Endothelial cell (in vitro differentiated cells): ENCODE results near the gene KRTAP4-6. TPM values are rescaled to one million over a fixed set of nuclear protein-coding genes. Genes with fewer than 3 reads are reported as not detected.
"Not testable (repeated sequence)": the region's sequence is repeated elsewhere in the genome, so short reads cannot be mapped to it uniquely, and the experiment has no call there.

Source experiments
- DNase-seq: peaks from one replicate; pipeline ENCODE4 v3.0.0; 2021; ENCODE audit warnings: low spot score
- H3K27ac Mint-ChIP-seq: one replicate; pipeline ENCODE4 v1.8.0; 2021; ENCODE audit warnings: mixed read lengths, inconsistent platforms; ENCODE audit not compliant: unreplicated experiment
- H3K27me3 Mint-ChIP-seq: one replicate; pipeline ENCODE4 v1.8.0; 2021; ENCODE audit warnings: mild to moderate bottlenecking, moderate library complexity, mixed read lengths, inconsistent platforms; ENCODE audit not compliant: unreplicated experiment
- H3K36me3 Mint-ChIP-seq: one replicate; pipeline ENCODE4 v1.8.0; 2021; ENCODE audit warnings: mild to moderate bottlenecking, low read depth, mixed read lengths, inconsistent platforms; ENCODE audit not compliant: unreplicated experiment
- H3K4me1 Mint-ChIP-seq: one replicate; pipeline ENCODE4 v1.8.0; 2021; ENCODE audit warnings: mild to moderate bottlenecking, mixed read lengths, inconsistent platforms; ENCODE audit not compliant: unreplicated experiment
- H3K4me3 Mint-ChIP-seq: one replicate; pipeline ENCODE4 v1.8.0; 2021; ENCODE audit warnings: mild to moderate bottlenecking, mixed read lengths, inconsistent platforms; ENCODE audit not compliant: unreplicated experiment
- H3K9me3 Mint-ChIP-seq: one replicate; pipeline ENCODE4 v1.8.0; 2021; ENCODE audit warnings: mixed read lengths, inconsistent platforms; ENCODE audit not compliant: unreplicated experiment
- total RNA-seq: library from RNA; stranded (reverse); fragmentation: NEBNext Ultra II Directional; extraction: Animal tissue kit (Norgen Biotek cat#: 25700); gene quantifications from one replicate; pipeline ENCODE4 v1.2.1, GENCODE V29; 2021; ENCODE audit not compliant: unreplicated experiment
- TF ChIP-seq, protein P1 (sequence below): fragments of 200-600 bp; sonication (generic); IDR thresholded peaks from one replicate; pipeline ENCODE4 v1.5.0; 2021; ENCODE audit warnings: antibody characterized with exemption; ENCODE audit not compliant: unreplicated experiment

Gene KRTAP4-6
- total RNA-seq, 1 donor from 2014 or later, result not detected

DNA sequence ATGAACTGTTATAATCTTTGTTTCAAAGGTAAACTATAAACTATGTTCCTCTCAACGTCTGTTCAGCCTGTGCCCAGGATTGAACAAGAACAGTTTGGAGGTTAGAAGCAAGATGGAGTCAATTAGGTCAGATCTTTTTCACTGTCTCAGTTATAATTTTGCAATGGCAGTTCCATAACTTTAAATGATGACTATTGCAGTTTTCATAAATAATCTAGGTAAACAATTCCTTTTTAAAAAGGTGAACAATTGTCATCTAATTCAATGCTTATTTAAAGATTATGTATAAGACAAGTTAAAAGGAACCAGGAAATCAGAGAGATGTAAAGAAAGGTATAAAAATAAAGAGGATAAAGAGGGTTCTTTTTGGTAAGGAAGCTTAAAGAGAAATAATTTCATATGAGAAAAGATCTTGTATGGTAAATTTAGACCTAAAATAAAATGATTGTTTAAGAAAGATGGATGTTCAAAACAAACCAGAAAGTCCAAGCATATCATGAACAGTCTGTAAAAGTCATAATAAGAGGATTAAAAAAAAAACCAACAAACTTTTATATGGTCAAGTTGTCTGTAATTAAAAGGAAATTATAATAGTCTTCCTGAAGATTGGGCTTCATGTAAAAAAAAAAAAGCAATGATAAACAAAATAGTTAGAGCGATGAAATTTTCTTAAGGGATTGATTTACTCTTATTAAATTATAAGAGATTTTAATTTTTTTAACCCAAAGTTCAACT, 29.0 kb downstream of the KRTAP4-6 start:
- Mint-ChIP-seq H3K27me3 (no peaks in the 10 kb centered on the region), H3K27ac (no peak overlapping the region), H3K4me3 (no peak overlapping the region), H3K36me3 (no peaks in the 10 kb centered on the region), H3K4me1 (peaks cover 6% of the 10 kb centered on the region), H3K9me3 (no peaks in the 10 kb centered on the region)
- TF ChIP-seq, protein P1, sequence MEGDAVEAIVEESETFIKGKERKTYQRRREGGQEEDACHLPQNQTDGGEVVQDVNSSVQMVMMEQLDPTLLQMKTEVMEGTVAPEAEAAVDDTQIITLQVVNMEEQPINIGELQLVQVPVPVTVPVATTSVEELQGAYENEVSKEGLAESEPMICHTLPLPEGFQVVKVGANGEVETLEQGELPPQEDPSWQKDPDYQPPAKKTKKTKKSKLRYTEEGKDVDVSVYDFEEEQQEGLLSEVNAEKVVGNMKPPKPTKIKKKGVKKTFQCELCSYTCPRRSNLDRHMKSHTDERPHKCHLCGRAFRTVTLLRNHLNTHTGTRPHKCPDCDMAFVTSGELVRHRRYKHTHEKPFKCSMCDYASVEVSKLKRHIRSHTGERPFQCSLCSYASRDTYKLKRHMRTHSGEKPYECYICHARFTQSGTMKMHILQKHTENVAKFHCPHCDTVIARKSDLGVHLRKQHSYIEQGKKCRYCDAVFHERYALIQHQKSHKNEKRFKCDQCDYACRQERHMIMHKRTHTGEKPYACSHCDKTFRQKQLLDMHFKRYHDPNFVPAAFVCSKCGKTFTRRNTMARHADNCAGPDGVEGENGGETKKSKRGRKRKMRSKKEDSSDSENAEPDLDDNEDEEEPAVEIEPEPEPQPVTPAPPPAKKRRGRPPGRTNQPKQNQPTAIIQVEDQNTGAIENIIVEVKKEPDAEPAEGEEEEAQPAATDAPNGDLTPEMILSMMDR, result no peak
- DNase-seq, result no peak

DNA sequence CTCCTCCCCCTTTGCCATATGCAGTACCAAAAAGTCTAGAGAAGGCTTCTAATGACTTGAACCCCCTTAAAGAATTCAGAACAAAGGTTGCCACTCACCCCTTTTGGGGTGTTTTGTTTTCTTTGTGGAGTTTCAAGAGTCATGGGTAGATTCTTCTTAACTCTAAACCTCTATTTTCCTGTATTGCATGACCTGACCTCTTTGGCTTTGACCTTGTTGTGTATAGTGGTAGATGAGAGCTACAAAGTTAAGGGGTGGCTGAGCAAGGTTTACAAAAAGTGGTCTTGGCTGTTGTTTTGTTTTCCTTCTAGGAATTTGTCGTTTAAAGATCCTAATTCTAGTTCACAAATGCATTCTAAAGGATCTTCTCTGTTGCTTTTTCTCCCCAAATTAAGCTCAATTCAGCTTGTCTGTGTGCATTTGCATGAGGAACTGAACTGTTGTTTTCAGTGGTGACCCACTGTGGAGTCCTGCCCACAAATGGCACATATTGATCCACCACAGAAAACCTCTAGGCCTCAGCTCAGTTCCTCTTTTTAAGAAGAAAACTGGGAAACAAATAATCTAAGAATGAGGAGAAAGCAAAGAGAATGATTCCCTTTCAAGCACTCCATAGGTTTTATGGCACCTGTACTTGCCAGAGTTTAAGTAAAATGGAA, 31.5 kb downstream of the KRTAP4-6 start:
- not testable (repeated sequence) for H3K4me1 Mint-ChIP-seq, H3K9me3 Mint-ChIP-seq, H3K27me3 Mint-ChIP-seq, H3K27ac Mint-ChIP-seq, DNase-seq, H3K36me3 Mint-ChIP-seq, H3K4me3 Mint-ChIP-seq

DNA sequence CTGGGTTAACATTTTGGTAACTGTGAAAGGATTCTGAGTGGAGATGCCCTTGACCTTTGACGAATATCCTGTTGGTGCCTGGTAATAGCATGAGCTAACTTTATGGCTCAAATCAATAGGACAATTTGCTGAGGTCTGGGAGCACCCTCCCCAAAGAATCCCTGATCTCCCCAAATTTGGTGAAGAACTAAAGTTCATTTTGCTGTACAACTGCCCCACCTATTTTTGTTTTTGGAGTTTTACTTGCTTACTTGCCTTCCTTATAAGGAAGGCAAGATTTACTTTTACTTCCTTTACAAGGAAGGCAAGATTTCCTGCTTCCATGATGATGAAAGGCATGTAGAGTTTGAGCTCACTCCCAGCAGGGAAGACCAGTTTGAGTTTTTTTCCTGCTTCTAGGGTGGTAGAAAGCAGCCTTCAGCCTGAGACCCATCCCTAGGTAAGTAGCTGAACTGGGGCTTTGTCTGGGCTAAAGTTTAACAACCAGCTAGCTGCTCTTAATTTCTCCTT, 32.3 kb downstream of the KRTAP4-6 start:
- H3K9me3 Mint-ChIP-seq, result no peaks in the 10 kb centered on the region
- TF ChIP-seq, protein P1, result no peak
- H3K27me3 Mint-ChIP-seq, result no peaks in the 10 kb centered on the region
- peak overlapping the region; percentile 15 for H3K27ac Mint-ChIP-seq
- H3K4me3 Mint-ChIP-seq, result no peak overlapping the region
- H3K36me3 Mint-ChIP-seq, result no peaks in the 10 kb centered on the region
- no peak for DNase-seq
- peaks cover 6% of the 10 kb centered on the region for H3K4me1 Mint-ChIP-seq

DNA sequence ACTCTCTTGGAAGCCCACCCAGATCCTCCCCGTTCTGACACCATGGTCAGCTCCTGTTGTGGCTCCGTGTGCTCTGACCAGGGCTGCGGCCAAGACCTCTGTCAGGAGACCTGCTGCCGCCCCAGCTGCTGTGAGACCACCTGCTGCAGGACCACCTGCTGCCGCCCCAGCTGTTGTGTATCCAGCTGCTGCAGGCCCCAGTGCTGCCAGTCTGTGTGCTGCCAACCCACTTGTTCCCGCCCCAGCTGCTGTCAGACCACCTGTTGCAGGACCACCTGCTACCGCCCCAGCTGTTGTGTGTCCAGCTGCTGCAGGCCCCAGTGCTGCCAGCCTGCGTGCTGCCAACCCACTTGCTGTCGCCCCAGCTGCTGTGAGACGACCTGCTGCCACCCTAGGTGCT, 35.0 kb downstream of the KRTAP4-6 start, which contains the start of gene KRTAP4-9:
Gene KRTAP4-9, plus strand, starts transcription at position 43 of the 400 bp plus-strand sequence. Its CDS starts 0 bp downstream, at position 43.
- not testable (repeated sequence) for H3K4me3 Mint-ChIP-seq, H3K4me1 Mint-ChIP-seq, H3K27me3 Mint-ChIP-seq, H3K27ac Mint-ChIP-seq, H3K9me3 Mint-ChIP-seq, H3K36me3 Mint-ChIP-seq, DNase-seq

DNA sequence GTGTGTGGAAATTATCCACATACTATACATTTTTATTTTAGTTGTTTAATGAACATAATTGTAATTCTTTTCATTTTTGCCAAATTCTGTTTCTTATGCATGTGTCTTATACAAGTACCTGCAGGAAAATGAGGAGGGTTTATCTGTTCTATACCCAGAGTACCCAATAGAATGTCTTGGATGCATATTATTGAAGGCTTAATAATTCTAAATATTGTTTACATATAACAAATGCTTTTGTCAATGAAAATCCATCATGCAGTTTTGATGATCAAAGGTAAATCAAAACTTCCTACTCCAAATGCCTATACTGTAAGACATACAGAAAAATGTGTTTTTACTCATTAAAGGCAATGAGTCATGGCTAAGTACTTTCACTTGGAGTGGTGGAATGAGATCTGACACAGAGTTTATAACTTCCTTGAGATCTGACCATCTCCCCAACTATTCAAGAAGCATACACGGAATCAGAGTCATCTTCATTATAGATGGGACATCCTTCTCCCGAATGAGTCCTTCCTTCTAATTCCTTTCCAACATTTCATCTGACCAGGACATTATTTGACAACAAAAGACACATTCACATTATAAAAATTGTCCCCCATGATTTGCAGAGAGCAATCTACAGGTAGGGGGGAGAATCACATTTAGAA, 35.8 kb downstream of the KRTAP4-6 start:
- H3K27ac Mint-ChIP-seq, H3K27me3 Mint-ChIP-seq, H3K4me3 Mint-ChIP-seq, H3K9me3 Mint-ChIP-seq, DNase-seq, H3K36me3 Mint-ChIP-seq, H3K4me1 Mint-ChIP-seq: not testable (repeated sequence)

DNA sequence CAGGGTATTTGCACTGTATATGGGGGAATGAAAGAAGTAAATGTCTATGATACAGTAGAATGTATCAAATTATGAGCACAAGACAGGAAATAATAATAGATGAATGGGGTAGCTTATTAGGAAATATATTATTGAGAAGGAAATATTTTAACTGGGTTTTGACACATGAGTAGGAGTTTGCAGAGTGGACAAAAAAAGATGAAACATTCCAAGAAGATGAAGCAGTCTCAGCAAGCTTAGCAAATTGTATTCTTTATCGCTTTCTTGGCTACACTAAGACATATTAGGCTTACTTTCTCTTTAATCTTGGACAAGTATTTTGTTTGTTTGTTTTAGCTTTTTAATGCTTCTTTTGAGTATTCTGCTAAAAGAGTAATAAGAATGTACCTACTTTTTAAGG, 36.4 kb downstream of the KRTAP4-6 start:
- no peak overlapping the region for H3K4me3 Mint-ChIP-seq
- no peak overlapping the region for H3K27ac Mint-ChIP-seq
- no peaks in the 10 kb centered on the region for H3K27me3 Mint-ChIP-seq
- TF ChIP-seq, protein P1, result no peak
- no peak for DNase-seq
- H3K36me3 Mint-ChIP-seq, result no peaks in the 10 kb centered on the region
- H3K4me1 Mint-ChIP-seq, result peaks cover 6% of the 10 kb centered on the region
- H3K9me3 Mint-ChIP-seq, result no peaks in the 10 kb centered on the region
